Measurements from ENCODE around the gene MRPL36.

Gene MRPL36

DNA sequence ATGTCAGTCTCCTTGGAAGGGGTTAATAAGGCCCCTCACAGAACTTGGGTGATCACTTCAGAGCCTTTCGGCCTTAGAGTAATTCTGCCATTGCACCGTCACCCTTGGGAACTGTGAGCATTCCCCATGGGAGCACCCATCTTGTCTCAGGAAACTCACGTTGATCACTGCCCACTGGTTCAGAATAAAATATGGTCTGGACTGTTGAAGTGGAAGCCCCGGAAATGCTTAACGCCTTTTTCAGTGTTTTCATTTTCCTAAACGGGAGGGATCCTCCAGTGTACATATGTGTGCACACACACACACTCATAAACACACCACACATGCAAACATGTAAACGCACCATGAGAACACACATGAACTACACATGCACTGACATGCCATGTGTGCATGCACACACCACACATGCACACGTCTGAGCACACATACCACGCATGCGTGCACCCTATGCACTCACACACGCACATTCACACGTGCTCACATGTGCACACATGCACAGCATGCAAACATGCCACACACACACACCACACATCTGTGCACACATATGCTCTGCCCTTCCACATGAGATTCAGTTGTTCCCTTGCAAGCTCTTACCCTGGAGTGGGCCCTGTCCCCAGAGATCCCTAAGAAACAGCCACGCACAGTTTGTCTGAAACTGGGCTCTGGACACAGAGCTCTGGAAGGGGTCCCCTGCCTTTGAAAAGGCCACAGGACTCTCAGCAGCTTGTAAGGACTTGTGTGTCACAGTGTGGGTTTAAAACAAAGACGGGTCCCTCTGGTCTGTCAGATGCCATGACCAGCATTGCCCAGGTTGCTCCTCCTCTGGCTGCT is 17.0 kb downstream of the MRPL36 start:
- TF ChIP-seq, protein P1, sequence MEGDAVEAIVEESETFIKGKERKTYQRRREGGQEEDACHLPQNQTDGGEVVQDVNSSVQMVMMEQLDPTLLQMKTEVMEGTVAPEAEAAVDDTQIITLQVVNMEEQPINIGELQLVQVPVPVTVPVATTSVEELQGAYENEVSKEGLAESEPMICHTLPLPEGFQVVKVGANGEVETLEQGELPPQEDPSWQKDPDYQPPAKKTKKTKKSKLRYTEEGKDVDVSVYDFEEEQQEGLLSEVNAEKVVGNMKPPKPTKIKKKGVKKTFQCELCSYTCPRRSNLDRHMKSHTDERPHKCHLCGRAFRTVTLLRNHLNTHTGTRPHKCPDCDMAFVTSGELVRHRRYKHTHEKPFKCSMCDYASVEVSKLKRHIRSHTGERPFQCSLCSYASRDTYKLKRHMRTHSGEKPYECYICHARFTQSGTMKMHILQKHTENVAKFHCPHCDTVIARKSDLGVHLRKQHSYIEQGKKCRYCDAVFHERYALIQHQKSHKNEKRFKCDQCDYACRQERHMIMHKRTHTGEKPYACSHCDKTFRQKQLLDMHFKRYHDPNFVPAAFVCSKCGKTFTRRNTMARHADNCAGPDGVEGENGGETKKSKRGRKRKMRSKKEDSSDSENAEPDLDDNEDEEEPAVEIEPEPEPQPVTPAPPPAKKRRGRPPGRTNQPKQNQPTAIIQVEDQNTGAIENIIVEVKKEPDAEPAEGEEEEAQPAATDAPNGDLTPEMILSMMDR (IDR thresholded peaks at IDR 0.05; ENCODE audit: low read depth, low read length), result no peak
- no peak overlapping the region for H3K4me3 ChIP-seq (ENCODE audit: low read depth, low read length)

DNA sequence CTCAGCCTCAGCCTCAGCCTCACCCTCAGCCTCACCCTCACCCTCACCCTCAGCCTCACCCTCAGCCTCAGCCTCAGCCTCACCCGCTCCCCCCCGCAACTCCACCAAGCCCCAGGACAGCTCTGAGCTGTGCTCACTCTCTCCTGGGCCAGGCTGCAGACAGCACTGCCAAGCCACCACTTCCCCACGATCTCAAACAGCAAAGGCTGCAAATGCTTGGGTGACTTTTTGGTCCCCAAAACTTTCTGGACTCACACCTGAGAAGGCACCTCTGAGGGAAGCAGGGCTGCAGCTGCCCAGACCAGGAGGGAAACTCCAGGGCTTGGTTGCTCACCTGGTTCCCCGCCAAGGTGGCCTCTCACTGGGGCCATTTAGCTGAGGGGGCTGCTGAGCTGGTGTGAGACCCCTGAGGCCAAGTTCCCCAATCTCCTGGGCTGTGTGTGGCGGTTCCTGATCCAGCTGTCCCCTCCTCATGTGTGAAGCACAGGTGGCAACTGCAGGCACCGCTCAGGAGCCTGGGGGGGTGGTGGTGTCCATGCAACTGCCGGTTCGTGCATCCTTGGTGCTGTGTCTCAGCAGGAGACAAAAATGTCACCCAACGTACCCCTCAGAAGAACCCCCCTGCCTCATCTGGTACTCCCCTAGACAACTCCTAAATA is 17.8 kb downstream of the MRPL36 start:
- TF ChIP-seq, protein P1 (IDR thresholded peaks at IDR 0.05; ENCODE audit: low read depth, low read length), result no peak
- no peak overlapping the region for H3K4me3 ChIP-seq (ENCODE audit: low read depth, low read length)

DNA sequence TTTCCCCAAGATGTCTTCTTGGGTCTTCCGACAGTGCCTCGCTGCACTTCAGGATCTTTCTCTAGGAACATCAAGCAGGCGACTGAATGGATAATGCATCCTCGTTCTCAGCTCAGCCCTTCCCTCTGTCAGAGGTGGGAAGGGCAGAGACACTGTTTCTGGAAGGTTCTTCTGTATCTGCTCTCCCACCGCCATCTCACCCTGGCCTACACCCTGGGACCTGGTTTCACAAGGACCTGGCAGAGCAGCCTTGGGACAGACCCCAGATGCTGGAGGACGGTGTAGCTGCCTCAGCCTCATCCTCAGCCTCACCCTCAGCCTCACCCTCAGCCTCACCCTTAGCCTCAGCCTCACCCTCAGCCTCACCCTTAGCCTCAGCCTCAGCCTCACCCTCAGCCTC is 18.5 kb downstream of the MRPL36 start:
- TF ChIP-seq, protein P1 (IDR thresholded peaks at IDR 0.05; ENCODE audit: low read depth, low read length), result no peak
- no peak overlapping the region for H3K4me3 ChIP-seq (ENCODE audit: low read depth, low read length)

DNA sequence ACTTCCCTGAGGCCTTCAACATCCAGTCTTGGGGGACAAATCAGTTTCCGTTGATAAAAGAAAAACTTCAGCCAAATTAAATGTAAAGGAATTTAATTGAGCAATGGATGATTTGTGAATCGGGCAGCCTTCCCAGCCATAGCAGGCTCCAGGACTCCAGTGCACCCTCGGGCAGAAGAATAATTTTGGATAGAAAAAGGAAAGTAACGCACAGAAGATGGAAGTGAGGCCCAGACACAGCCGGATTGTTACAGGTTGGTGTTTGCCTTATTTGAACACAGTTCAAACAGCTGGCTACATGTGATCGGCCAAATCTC is 19.1 kb downstream of the MRPL36 start:
- no peak overlapping the region for H3K4me3 ChIP-seq (ENCODE audit: low read depth, low read length)
- TF ChIP-seq, protein P1 (IDR thresholded peaks at IDR 0.05; ENCODE audit: low read depth, low read length), result no peak

DNA sequence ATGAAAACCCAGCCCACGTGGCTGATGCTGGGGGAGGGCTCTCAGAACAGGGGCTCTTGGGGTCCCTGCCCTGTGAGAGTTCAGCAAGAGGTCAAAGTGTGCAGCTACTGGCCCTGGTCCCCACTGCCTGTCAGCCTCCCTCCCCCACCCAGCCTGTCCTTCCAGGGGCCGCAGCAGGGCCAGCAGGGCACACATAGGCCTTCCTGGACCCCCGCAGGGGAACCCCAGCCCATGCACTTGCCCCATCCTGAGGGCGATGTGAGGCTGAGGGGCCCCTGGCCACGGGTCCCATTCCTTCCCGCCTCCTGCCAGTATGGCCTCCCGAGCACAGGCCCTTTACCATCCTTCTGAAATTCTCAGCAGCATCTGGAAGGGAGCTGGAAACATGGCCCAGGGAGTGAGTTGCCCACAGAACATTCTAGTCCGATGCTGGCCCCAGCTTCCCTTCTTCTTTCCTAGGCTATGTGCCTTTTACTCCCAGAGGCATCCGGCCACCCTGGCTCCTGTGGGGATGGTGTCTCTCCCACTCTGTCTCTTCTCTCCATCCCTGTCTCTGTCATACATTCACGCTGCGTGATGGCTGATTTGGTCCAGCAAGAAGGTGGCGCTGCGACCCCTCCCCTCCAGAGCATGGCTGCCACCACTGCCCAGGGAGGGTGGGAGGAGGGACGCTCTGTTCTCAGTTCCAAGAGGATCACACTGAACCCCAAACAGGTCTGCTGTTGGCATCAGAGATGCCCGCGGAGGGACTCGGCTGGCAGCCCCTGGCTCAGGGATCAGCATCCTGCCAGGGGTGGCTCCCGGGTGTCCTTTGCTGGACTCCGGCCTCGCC is 19.6 kb downstream of the MRPL36 start:
- TF ChIP-seq, protein P1 (IDR thresholded peaks at IDR 0.05; ENCODE audit: low read depth, low read length), result no peak
- H3K4me3 ChIP-seq (ENCODE audit: low read depth, low read length), result no peak overlapping the region

DNA sequence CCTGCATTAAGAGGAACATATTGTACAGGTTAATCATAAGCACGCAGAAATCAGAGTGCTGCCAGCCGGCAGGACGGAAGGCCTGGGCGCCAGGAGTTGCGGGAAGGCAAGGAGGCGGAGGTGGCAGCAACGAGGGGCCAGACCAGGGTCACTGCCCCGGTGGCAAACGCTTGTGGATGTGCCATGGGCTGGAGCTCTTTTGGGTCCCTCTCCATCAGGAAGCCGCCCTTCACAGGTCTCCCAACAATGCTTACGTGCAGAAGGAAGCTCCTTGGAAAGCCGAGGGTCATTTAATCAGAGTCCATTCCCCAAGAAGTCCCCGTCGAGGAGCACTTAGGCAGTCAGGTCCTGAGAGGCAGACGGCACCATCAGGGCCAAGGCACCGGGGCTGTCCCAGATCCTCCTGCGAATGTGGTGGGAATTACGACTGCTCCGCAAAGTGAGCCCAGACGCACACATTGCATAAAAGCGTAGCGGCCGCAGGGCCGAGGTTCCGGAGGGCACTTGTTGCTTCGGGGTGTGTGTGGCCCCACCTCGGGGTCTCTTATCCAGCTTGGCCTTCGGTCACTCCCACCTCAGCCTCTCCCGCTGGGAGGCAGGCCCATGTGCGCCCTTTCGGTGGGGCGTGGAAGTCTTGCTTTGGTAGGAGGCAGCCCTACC is 20.5 kb downstream of the MRPL36 start:
- H3K4me3 ChIP-seq (ENCODE audit: low read depth, low read length), result no peak overlapping the region
- TF ChIP-seq, protein P1 (IDR thresholded peaks at IDR 0.05; ENCODE audit: low read depth, low read length), result no peak

Data from WI38 (cell line).